ENCODE data around the gene SHISA4.

GRCh38 chr1:201842472-201843027 lies 46.1 kb upstream of the SHISA4 start:
- no peak for TF ChIP-seq CTCF (IDR thresholded peaks at IDR 0.05)
- TF ChIP-seq POLR2A (IDR thresholded peaks at IDR 0.05): no peak
- TF ChIP-seq POLR2AphosphoS5 (IDR thresholded peaks at IDR 0.05): no peak
- TF ChIP-seq EP300 (IDR thresholded peaks at IDR 0.05): no peak
